Measurements from ENCODE around the gene FRMD5.

GRCh38 chr15:44034334-44034733 lies 160.7 kb downstream of the FRMD5 start:
- TF ChIP-seq EZH2 (IDR thresholded peaks at IDR 0.05) (no peak), POLR2AphosphoS5 (IDR thresholded peaks at IDR 0.05; ENCODE audit: borderline replicate concordance, low read depth, low read length) (no peak)
